HepG2 (cell line): ENCODE data around the gene LANCL1. TPM values are rescaled to one million over a fixed set of nuclear protein-coding genes. Genes with fewer than 3 reads are reported as not detected.

ENCODE experiments used
- AHR ChIP-seq: IDR thresholded peaks from 2 replicates; pipeline ENCODE4 v1.6.1; 2018; ENCODE audit warnings: missing genetic modification reagents, missing compliant biosample characterization
- CENPX ChIP-seq: sonication (generic); formaldehyde crosslinking; IDR thresholded peaks from 2 replicates; pipeline ENCODE4 v1.9.0; 2021; ENCODE audit warnings: mild to moderate bottlenecking, missing genetic modification reagents, moderate library complexity
- GTF3A ChIP-seq: sonication (generic); formaldehyde crosslinking; conservative IDR thresholded peaks from 2 replicates; pipeline ENCODE4 v1.4.0; 2020; ENCODE audit warnings: mild to moderate bottlenecking, missing genetic modification reagents
- HMG20A ChIP-seq: IDR thresholded peaks from 2 replicates; pipeline ENCODE4 v1.6.1; 2016; ENCODE audit warnings: borderline replicate concordance
- HOXA5 ChIP-seq: sonication (generic); formaldehyde crosslinking; IDR thresholded peaks from 2 replicates; pipeline ENCODE4 v1.4.0; 2020; ENCODE audit warnings: missing genetic modification reagents
- MBNL3 ChIP-seq: fragments of 250-450 bp; sonication (Bioruptor Pico); conservative IDR thresholded peaks from 2 replicates; pipeline ENCODE4 v1.8.0; 2022; ENCODE audit warnings: mild to moderate bottlenecking, inconsistent platforms
- NFRKB ChIP-seq: fragments of 450-650 bp; IDR thresholded peaks from 2 replicates; pipeline ENCODE4 v1.6.1; 2017
- NRL ChIP-seq: sonication (generic); formaldehyde crosslinking; IDR thresholded peaks from 2 replicates; pipeline ENCODE4 v1.5.0; 2020; ENCODE audit warnings: missing genetic modification reagents, mild to moderate bottlenecking, moderate library complexity, borderline replicate concordance
- PHF21A ChIP-seq: sonication (generic); formaldehyde crosslinking; IDR thresholded peaks from 2 replicates; pipeline ENCODE4 v1.5.0; 2020; ENCODE audit warnings: mild to moderate bottlenecking, missing genetic modification reagents
- TAF1 ChIP-seq: sonication (generic); formaldehyde crosslinking; IDR thresholded peaks from 2 replicates; pipeline ENCODE4 v1.4.0; 2020; ENCODE audit warnings: missing genetic modification reagents
- TBP ChIP-seq: sonication (generic); formaldehyde crosslinking; IDR thresholded peaks from 2 replicates; pipeline ENCODE4 v1.5.0; 2020; ENCODE audit warnings: missing genetic modification reagents
- YY1 ChIP-seq: IDR thresholded peaks from 2 replicates; pipeline ENCODE4 v1.6.1; 2011; ENCODE audit warnings: low read length, low read depth, moderate library complexity, mild to moderate bottlenecking; ENCODE audit not compliant: insufficient read depth, insufficient replicate concordance
- ZBTB20 ChIP-seq: sonication (generic); formaldehyde crosslinking; IDR thresholded peaks from 2 replicates; pipeline ENCODE4 v1.8.1; 2023; ENCODE audit warnings: missing genetic modification reagents, low read depth, mild to moderate bottlenecking, borderline replicate concordance
- ZBTB8A ChIP-seq: sonication (generic); formaldehyde crosslinking; IDR thresholded peaks from 2 replicates; pipeline ENCODE4 v1.4.0; 2020; ENCODE audit warnings: mild to moderate bottlenecking, low read depth, missing genetic modification reagents, borderline replicate concordance
- ZKSCAN1 ChIP-seq: fragments of 150-350 bp; IDR thresholded peaks from 2 replicates; pipeline ENCODE4 v1.6.1; 2014; ENCODE audit warnings: low read length
- ZNF781 ChIP-seq: sonication (generic); formaldehyde crosslinking; IDR thresholded peaks from 2 replicates; pipeline ENCODE4 v1.5.1; 2020; ENCODE audit warnings: borderline replicate concordance, mild to moderate bottlenecking, missing genetic modification reagents; ENCODE audit errors: not compliant biosample characterization
- polyA plus RNA-seq, 8 experiments: library from polyadenylated mRNA; depleted of rRNA in 3 of 8; stranded (reverse) in 7 of 8; unstranded in 1 of 8; fragments of >200 nt; fragmentation: Illumina TruSeq in 4 of 8; extraction: Trizol in 4 of 8; gene quantifications; 2 replicates each; pipeline versions ENCODE4 v1.2.1 to v1.2.3, GENCODE V29; 2011 to 2016; ENCODE audit warnings: low read depth in 4 of 8, missing spikeins in 1 of 8, mixed read lengths in 1 of 8; ENCODE audit not compliant: insufficient read depth in 1 of 8
- total RNA-seq, 5 experiments: library from RNA; depleted of rRNA; stranded (reverse); fragments of >200 nt; fragmentation: Illumina TruSeq; extraction: Trizol; gene quantifications; 2 replicates each; pipeline ENCODE4 v1.2.3, GENCODE V29; 2016; ENCODE audit warnings: low read depth in 1 of 5
- TF ChIP-seq, protein P1 (sequence below): sonication (generic); formaldehyde crosslinking; IDR thresholded peaks from 2 replicates; pipeline ENCODE4 v1.9.0; 2021; ENCODE audit warnings: missing genetic modification reagents, borderline replicate concordance
- TF ChIP-seq, protein P2 (sequence below): sonication (generic); formaldehyde crosslinking; IDR thresholded peaks from 2 replicates; pipeline ENCODE4 v1.4.0; 2020; ENCODE audit warnings: missing genetic modification reagents
- TF ChIP-seq, protein P3 (sequence below): sonication (generic); formaldehyde crosslinking; IDR thresholded peaks from 2 replicates; pipeline ENCODE4 v1.4.0; 2020; ENCODE audit warnings: missing genetic modification reagents, borderline replicate concordance
- TF ChIP-seq, protein P4 (sequence below): sonication (generic); formaldehyde crosslinking; IDR thresholded peaks from 2 replicates; pipeline ENCODE4 v1.4.0; 2020; ENCODE audit warnings: missing genetic modification reagents
- TF ChIP-seq, protein P5 (sequence below): IDR thresholded peaks from 2 replicates; pipeline ENCODE4 v1.6.1; 2016; ENCODE audit warnings: missing biosample characterization, missing genetic modification reagents, low read depth

LANCL1 gene
- total and polyA plus RNA-seq, 2 of the 13 experiments (the other 11 are each of a cell fraction or from before 2014, with no cell fraction given): 53.5 to 67.7 TPM

DNA sequence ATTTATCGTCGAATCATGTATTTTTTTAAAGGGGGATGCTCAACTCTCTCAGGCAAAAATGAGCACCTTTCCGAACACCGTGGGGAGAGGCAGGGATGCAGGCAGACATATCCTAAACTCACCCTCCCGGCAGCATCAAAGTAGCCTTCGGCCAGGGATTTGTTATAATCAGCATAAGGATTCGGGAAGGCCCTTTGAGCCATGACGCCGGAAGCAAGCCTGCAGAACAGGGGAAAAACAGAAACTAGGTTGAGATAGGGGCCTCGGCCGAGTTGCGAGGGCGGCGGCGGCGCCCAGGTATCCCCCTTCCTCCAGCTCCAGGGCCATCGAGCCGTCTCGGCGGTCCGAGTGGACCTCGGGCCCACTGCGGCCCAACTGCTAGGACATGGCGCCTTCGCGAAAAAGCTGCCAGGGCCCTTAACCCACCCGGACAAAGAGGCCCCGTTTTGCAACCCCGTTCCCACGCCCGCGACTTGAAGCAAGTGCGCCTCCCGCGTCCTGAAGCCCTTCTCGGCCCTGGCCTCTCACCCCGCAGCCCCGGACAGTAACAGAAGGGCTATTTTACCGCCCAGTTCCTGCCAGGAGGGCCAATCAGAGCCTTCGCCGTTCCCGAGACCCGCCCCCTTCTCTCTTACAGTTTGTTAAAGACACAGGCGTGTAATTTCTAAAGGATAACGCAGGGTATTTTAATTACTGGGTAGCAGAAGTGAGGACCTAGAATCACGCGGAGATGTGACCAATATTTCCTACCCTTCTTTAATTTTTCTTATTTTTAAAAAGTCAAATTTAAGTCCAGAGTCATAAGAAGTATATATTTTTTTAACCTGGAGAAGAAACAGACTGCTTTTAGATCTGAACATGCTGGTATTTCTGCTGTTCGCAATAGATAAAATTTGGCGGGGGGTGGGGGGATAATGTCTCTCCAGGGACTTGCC, at the start of gene LANCL1 (continued):
- TF ChIP-seq, protein P1, sequence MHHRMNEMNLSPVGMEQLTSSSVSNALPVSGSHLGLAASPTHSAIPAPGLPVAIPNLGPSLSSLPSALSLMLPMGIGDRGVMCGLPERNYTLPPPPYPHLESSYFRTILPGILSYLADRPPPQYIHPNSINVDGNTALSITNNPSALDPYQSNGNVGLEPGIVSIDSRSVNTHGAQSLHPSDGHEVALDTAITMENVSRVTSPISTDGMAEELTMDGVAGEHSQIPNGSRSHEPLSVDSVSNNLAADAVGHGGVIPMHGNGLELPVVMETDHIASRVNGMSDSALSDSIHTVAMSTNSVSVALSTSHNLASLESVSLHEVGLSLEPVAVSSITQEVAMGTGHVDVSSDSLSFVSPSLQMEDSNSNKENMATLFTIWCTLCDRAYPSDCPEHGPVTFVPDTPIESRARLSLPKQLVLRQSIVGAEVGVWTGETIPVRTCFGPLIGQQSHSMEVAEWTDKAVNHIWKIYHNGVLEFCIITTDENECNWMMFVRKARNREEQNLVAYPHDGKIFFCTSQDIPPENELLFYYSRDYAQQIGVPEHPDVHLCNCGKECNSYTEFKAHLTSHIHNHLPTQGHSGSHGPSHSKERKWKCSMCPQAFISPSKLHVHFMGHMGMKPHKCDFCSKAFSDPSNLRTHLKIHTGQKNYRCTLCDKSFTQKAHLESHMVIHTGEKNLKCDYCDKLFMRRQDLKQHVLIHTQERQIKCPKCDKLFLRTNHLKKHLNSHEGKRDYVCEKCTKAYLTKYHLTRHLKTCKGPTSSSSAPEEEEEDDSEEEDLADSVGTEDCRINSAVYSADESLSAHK (CRISPR knock-in tag): no peak
- no peak for TF ChIP-seq HMG20A (CRISPR knock-in tag)
- TF ChIP-seq TBP: no peak
- TF ChIP-seq NFRKB: no peak
- peak; percentile 90 for TF ChIP-seq PHF21A (CRISPR knock-in tag)
- TF ChIP-seq ZNF781 (CRISPR knock-in tag): peak; percentile 76
- no peak for TF ChIP-seq ZKSCAN1
- TF ChIP-seq, protein P2, sequence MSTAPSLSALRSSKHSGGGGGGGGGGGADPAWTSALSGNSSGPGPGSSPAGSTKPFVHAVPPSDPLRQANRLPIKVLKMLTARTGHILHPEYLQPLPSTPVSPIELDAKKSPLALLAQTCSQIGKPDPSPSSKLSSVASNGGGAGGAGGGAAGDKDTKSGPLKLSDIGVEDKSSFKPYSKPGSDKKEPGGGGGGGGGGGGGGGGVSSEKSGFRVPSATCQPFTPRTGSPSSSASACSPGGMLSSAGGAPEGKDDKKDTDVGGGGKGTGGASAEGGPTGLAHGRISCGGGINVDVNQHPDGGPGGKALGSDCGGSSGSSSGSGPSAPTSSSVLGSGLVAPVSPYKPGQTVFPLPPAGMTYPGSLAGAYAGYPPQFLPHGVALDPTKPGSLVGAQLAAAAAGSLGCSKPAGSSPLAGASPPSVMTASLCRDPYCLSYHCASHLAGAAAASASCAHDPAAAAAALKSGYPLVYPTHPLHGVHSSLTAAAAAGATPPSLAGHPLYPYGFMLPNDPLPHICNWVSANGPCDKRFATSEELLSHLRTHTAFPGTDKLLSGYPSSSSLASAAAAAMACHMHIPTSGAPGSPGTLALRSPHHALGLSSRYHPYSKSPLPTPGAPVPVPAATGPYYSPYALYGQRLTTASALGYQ (CRISPR knock-in tag): no peak
- TF ChIP-seq MBNL3 (CRISPR knock-in tag): no peak
- TF ChIP-seq, protein P3, sequence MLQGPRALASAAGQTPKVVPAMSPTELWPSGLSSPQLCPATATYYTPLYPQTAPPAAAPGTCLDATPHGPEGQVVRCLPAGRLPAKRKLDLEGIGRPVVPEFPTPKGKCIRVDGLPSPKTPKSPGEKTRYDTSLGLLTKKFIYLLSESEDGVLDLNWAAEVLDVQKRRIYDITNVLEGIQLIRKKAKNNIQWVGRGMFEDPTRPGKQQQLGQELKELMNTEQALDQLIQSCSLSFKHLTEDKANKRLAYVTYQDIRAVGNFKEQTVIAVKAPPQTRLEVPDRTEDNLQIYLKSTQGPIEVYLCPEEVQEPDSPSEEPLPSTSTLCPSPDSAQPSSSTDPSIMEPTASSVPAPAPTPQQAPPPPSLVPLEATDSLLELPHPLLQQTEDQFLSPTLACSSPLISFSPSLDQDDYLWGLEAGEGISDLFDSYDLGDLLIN (CRISPR knock-in tag): peak; percentile 31; the same call in 1 of the 2 replicates
- peak; percentile 89; the same call in 1 of the 2 replicates for TF ChIP-seq TAF1 (CRISPR knock-in tag)
- TF ChIP-seq ZBTB8A (CRISPR knock-in tag): no peak
- TF ChIP-seq HOXA5 (CRISPR knock-in tag): peak; percentile 82; the same call in 1 of the 2 replicates
- TF ChIP-seq YY1: peak; percentile 74
- no peak for TF ChIP-seq CENPX (CRISPR knock-in tag)
- TF ChIP-seq GTF3A (CRISPR knock-in tag): no peak
- TF ChIP-seq AHR (CRISPR knock-in tag): peak; percentile 73; the same call in 1 of the 2 replicates
- TF ChIP-seq, protein P4, sequence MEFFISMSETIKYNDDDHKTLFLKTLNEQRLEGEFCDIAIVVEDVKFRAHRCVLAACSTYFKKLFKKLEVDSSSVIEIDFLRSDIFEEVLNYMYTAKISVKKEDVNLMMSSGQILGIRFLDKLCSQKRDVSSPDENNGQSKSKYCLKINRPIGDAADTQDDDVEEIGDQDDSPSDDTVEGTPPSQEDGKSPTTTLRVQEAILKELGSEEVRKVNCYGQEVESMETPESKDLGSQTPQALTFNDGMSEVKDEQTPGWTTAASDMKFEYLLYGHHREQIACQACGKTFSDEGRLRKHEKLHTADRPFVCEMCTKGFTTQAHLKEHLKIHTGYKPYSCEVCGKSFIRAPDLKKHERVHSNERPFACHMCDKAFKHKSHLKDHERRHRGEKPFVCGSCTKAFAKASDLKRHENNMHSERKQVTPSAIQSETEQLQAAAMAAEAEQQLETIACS (CRISPR knock-in tag): no peak
- TF ChIP-seq ZBTB20: peak; percentile 29; the same call in 1 of the 2 replicates
- TF ChIP-seq, protein P5, sequence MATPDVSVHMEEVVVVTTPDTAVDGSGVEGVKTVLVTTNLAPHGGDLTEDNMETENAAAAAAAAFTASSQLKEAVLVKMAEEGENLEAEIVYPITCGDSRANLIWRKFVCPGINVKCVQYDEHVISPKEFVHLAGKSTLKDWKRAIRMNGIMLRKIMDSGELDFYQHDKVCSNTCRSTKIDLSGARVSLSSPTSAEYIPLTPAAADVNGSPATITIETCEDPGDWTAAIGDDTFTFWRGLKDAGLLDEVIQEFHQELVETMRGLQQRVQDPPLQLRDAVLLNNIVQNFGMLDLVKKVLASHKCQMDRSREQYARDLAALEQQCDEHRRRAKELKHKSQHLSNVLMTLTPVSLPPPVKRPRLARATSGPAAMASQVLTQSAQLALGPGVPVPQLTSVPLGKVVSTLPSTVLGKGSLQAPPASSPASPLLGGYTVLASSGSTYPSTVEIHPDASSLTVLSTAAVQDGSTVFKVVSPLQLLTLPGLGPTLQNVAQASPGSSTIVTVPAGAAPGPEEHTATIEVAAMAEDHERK (CRISPR knock-in tag): no peak
- peak; percentile 92 for TF ChIP-seq NRL (CRISPR knock-in tag)
